Effector memory CD4-positive, alpha-beta T cell (primary cell): ENCODE data around the gene DGAT2.

Source experiments
- DNase-seq, 3 donors: peaks; one replicate each; pipeline ENCODE4 v3.0.0-alpha.2; 2020
- H3K27ac ChIP-seq: 2 replicates; pipeline ENCODE4 v1.7.0; 2013; ENCODE audit warnings: mild to moderate bottlenecking, low read length, moderate library complexity; ENCODE audit not compliant: insufficient read depth, poor library complexity, severe bottlenecking
- H3K27me3 ChIP-seq: replicated peaks from 2 replicates; pipeline ENCODE4 v1.7.0; 2013; ENCODE audit warnings: mild to moderate bottlenecking, low read length; ENCODE audit not compliant: insufficient read depth, control insufficient read depth, poor library complexity, severe bottlenecking
- H3K36me3 ChIP-seq: 2 replicates; pipeline ENCODE4 v1.7.0; 2013; ENCODE audit warnings: mild to moderate bottlenecking, low read length, moderate library complexity; ENCODE audit not compliant: control insufficient read depth, insufficient read depth
- H3K4me1 ChIP-seq: 2 replicates; pipeline ENCODE4 v1.7.0; 2013; ENCODE audit warnings: low read length, mild to moderate bottlenecking; ENCODE audit not compliant: control insufficient read depth, insufficient read depth, poor library complexity, severe bottlenecking
- H3K4me3 ChIP-seq: 2 replicates; pipeline ENCODE4 v1.7.0; 2013; ENCODE audit warnings: low read length, low read depth, mild to moderate bottlenecking; ENCODE audit not compliant: insufficient read depth, poor library complexity, severe bottlenecking
- H3K9me3 ChIP-seq: 2 replicates; pipeline ENCODE4 v1.7.0; 2013; ENCODE audit warnings: mild to moderate bottlenecking, low read length, moderate library complexity; ENCODE audit not compliant: control insufficient read depth

DGAT2 gene

GRCh38 chr11:75797792-75798191 lies 29.2 kb downstream of the DGAT2 start:
- Histone ChIP-seq H3K27ac (no peak overlapping the region), H3K4me3 (no peak overlapping the region), H3K36me3 (no peaks in the 10 kb centered on the region), H3K4me1 (peaks cover 16% of the 10 kb centered on the region), H3K27me3 (no peaks in the 10 kb centered on the region), H3K9me3 (no peaks in the 10 kb centered on the region)
- no peak for DNase-seq

- Histone ChIP-seq H3K36me3 (no peaks in the 10 kb centered on the region), H3K27me3 (no peaks in the 10 kb centered on the region)
These were observed 31.6 kb downstream of the DGAT2 start for GRCh38 chr11:75800136-75800675.

GRCh38 chr11:75800728-75801361 lies 32.3 kb downstream of the DGAT2 start:
- Histone ChIP-seq H3K9me3 (no peaks in the 10 kb centered on the region), H3K4me1 (peaks cover 16% of the 10 kb centered on the region), H3K27me3 (no peaks in the 10 kb centered on the region), H3K4me3 (no peak overlapping the region), H3K27ac (no peak overlapping the region), H3K36me3 (no peaks in the 10 kb centered on the region)
- no peak for DNase-seq

More at GRCh38 chr11:75800136-75800675, 31.6 kb downstream of the DGAT2 start:
- Histone ChIP-seq H3K4me1 (peaks cover 16% of the 10 kb centered on the region), H3K4me3 (no peak overlapping the region), H3K27ac (no peak overlapping the region), H3K9me3 (no peaks in the 10 kb centered on the region)
- no peak for DNase-seq

- H3K4me1 ChIP-seq, result peaks cover 16% of the 10 kb centered on the region
- H3K9me3 ChIP-seq, result no peaks in the 10 kb centered on the region
- H3K27me3 ChIP-seq, result no peaks in the 10 kb centered on the region
- no peak overlapping the region for H3K27ac ChIP-seq
- no peaks in the 10 kb centered on the region for H3K36me3 ChIP-seq
- no peak for DNase-seq
- H3K4me3 ChIP-seq, result no peak overlapping the region
These were observed 32.9 kb downstream of the DGAT2 start for GRCh38 chr11:75801362-75802020.

- H3K9me3 ChIP-seq, result no peaks in the 10 kb centered on the region
- peaks cover 16% of the 10 kb centered on the region for H3K4me1 ChIP-seq
- no peak overlapping the region for H3K4me3 ChIP-seq
- H3K27me3 ChIP-seq, result no peaks in the 10 kb centered on the region
- H3K27ac ChIP-seq, result no peak overlapping the region
- no peak for DNase-seq
- H3K36me3 ChIP-seq, result no peaks in the 10 kb centered on the region
These were observed 33.7 kb downstream of the DGAT2 start for GRCh38 chr11:75802021-75802912.

- Histone ChIP-seq H3K4me3 (no peak overlapping the region), H3K4me1 (peaks cover 16% of the 10 kb centered on the region), H3K27me3 (no peaks in the 10 kb centered on the region), H3K27ac (no peak overlapping the region), H3K9me3 (no peaks in the 10 kb centered on the region), H3K36me3 (no peaks in the 10 kb centered on the region)
- DNase-seq, result peak; percentile 33 to 58 (median 49)
These were observed 34.6 kb downstream of the DGAT2 start for GRCh38 chr11:75802913-75803820.

- peaks cover 5% of the 10 kb centered on the region for H3K4me1 ChIP-seq
- no peak for DNase-seq
- no peaks in the 10 kb centered on the region for H3K27me3 ChIP-seq
- H3K9me3 ChIP-seq, result no peaks in the 10 kb centered on the region
- no peak overlapping the region for H3K27ac ChIP-seq
- H3K36me3 ChIP-seq, result no peaks in the 10 kb centered on the region
- H3K4me3 ChIP-seq, result no peak overlapping the region
These were observed 40.5 kb downstream of the DGAT2 start for GRCh38 chr11:75809111-75809510.

GRCh38 chr11:75809991-75810390 lies 41.4 kb downstream of the DGAT2 start:
- no peaks in the 10 kb centered on the region for H3K27me3 ChIP-seq
- no peak overlapping the region for H3K4me3 ChIP-seq
- peaks cover 8% of the 10 kb centered on the region for H3K4me1 ChIP-seq
- H3K9me3 ChIP-seq, result no peaks in the 10 kb centered on the region
- no peak for DNase-seq
- H3K36me3 ChIP-seq, result no peaks in the 10 kb centered on the region
- no peak overlapping the region for H3K27ac ChIP-seq

GRCh38 chr11:75810637-75811390 lies 42.2 kb downstream of the DGAT2 start:
- DNase-seq, result no peak
- H3K9me3 ChIP-seq, result no peaks in the 10 kb centered on the region
- no peak overlapping the region for H3K27ac ChIP-seq
- H3K36me3 ChIP-seq, result no peaks in the 10 kb centered on the region
- peaks cover 8% of the 10 kb centered on the region for H3K4me1 ChIP-seq
- no peaks in the 10 kb centered on the region for H3K27me3 ChIP-seq
- H3K4me3 ChIP-seq, result no peak overlapping the region
